CD14-positive monocyte (primary cell): ENCODE measurements around the gene LCE2A. TPM values are rescaled to one million over a fixed set of nuclear protein-coding genes. Genes with fewer than 3 reads are reported as not detected.

Source experiments
- DNase-seq, 3 donors: peaks; one replicate each; pipeline ENCODE4 v3.0.0-alpha.2; 2011 to 2022
- H2AFZ ChIP-seq: 2 replicates; pipeline ENCODE4 v1.6.0; 2012; ENCODE audit warnings: mild to moderate bottlenecking, low read depth, low read length, inconsistent platforms; ENCODE audit not compliant: insufficient read depth, poor library complexity, severe bottlenecking
- H3K27ac ChIP-seq, 2 donors: 1 replicate in 1 of 2; 2 replicates in 1 of 2; pipeline ENCODE4 v1.5.1; 2012 to 2013; ENCODE audit warnings: low read length in 2 of 2, control low read depth in 1 of 2, inconsistent platforms in 1 of 2, low read depth in 1 of 2, mild to moderate bottlenecking in 1 of 2
- H3K27me3 ChIP-seq, 2 donors: one replicate each; pipeline versions ENCODE4 v1.6.0 to v1.6.1; 2011 to 2013; ENCODE audit warnings: low read length in 2 of 2; ENCODE audit not compliant: control insufficient read depth in 2 of 2, insufficient read depth in 2 of 2
- H3K36me3 ChIP-seq, 2 donors: replicated peaks in 1 of 2; 1 replicate in 1 of 2; 2 replicates in 1 of 2; pipeline versions ENCODE4 v1.5.1 to v1.6.1; 2012 to 2013; ENCODE audit warnings: low read length in 2 of 2, control low read depth in 1 of 2, inconsistent platforms in 1 of 2, mild to moderate bottlenecking in 1 of 2; ENCODE audit not compliant: insufficient read depth in 2 of 2, control insufficient read depth in 1 of 2
- H3K4me1 ChIP-seq, 2 donors: 1 replicate in 1 of 2; 2 replicates in 1 of 2; pipeline versions ENCODE4 v1.5.1 to v1.6.1; 2012 to 2013; ENCODE audit warnings: low read length in 2 of 2, control low read depth in 1 of 2, inconsistent platforms in 1 of 2, mild to moderate bottlenecking in 1 of 2, moderate library complexity in 1 of 2; ENCODE audit not compliant: insufficient read depth in 2 of 2, control insufficient read depth in 1 of 2
- H3K4me2 ChIP-seq: replicated peaks from 2 replicates; pipeline ENCODE3; 2012; ENCODE audit warnings: low read length, moderate library complexity, mild to moderate bottlenecking; ENCODE audit not compliant: poor library complexity, severe bottlenecking; ENCODE audit errors: extremely low read depth
- H3K4me3 ChIP-seq, 3 experiments: fragments of 200-600 bp in 1 of 3; sonication (generic) in 1 of 3; replicated peaks in 1 of 3; 1 replicate in 2 of 3; 2 replicates in 1 of 3; pipeline ENCODE4 v1.5.1; 2011 to 2013; ENCODE audit warnings: low read length in 3 of 3, mild to moderate bottlenecking in 3 of 3, control low read depth in 2 of 3, low read depth in 2 of 3, inconsistent platforms in 1 of 3, moderate library complexity in 1 of 3
- H3K79me2 ChIP-seq: 2 replicates; pipeline ENCODE4 v1.6.0; 2012; ENCODE audit warnings: mild to moderate bottlenecking, control low read depth, inconsistent platforms, low read length, moderate library complexity; ENCODE audit not compliant: insufficient read depth
- H3K9ac ChIP-seq: 2 replicates; pipeline ENCODE4 v1.6.0; 2017; ENCODE audit warnings: low read length, mild to moderate bottlenecking; ENCODE audit not compliant: insufficient read depth, poor library complexity, severe bottlenecking
- H3K9me3 ChIP-seq, 2 donors: replicated peaks in 1 of 2; 1 replicate in 1 of 2; 2 replicates in 1 of 2; pipeline versions ENCODE4 v1.5.1 to v1.6.1; 2012 to 2013; ENCODE audit warnings: low read length in 2 of 2, control low read depth in 1 of 2; ENCODE audit not compliant: control insufficient read depth in 1 of 2, insufficient read depth in 1 of 2
- H4K20me1 ChIP-seq: 2 replicates; pipeline ENCODE4 v1.6.0; 2012; ENCODE audit warnings: mild to moderate bottlenecking, low read length, control low read depth, moderate library complexity; ENCODE audit not compliant: insufficient read depth
- H3K27ac Mint-ChIP-seq, 7 donors: one replicate each; pipeline ENCODE4 v1.8.0; 2020; ENCODE audit warnings: mild to moderate bottlenecking in 7 of 7, mixed read lengths in 7 of 7, moderate library complexity in 6 of 7, inconsistent platforms in 2 of 7
- H3K27me3 Mint-ChIP-seq, 3 donors: one replicate each; pipeline ENCODE4 v1.8.0; 2021 to 2022; ENCODE audit warnings: low read depth in 3 of 3, mild to moderate bottlenecking in 3 of 3, mixed read lengths in 3 of 3, moderate library complexity in 3 of 3, inconsistent platforms in 1 of 3
- H3K36me3 Mint-ChIP-seq, 2 donors: one replicate each; pipeline ENCODE4 v1.8.0; 2020; ENCODE audit warnings: mixed read lengths in 2 of 2, inconsistent platforms in 1 of 2, mild to moderate bottlenecking in 1 of 2
- H3K4me1 Mint-ChIP-seq: one replicate; pipeline ENCODE4 v1.8.0; 2020; ENCODE audit warnings: mild to moderate bottlenecking, mixed read lengths
- H3K4me3 Mint-ChIP-seq, 2 donors: one replicate each; pipeline ENCODE4 v1.8.0; 2020; ENCODE audit warnings: mild to moderate bottlenecking in 2 of 2, mixed read lengths in 2 of 2, moderate library complexity in 1 of 2
- H3K9me3 Mint-ChIP-seq, 7 donors: one replicate each; pipeline ENCODE4 v1.8.0; 2020 to 2022; ENCODE audit warnings: mixed read lengths in 7 of 7, mild to moderate bottlenecking in 6 of 7, moderate library complexity in 6 of 7, inconsistent platforms in 2 of 7
- whole genome bisulfite sequencing: methylation state at CpG from one replicate; pipeline ENCODE4 v1.1.5; 2013; ENCODE audit warnings: missing lambda C conversion rate; ENCODE audit not compliant: insufficient coverage; 5-methylcytosine and 5-hydroxymethylcytosine counted together
- intact Hi-C, 2 donors: fragments of 100-400 bp; cut with micrococcal nuclease; formaldehyde crosslinking; loops; one replicate each; pipeline versions ENCODE4 v1.15.0 to v1.15.1; 2023
- polyA plus RNA-seq, 3 donors: library from polyadenylated mRNA; depleted of rRNA in 1 of 3; unstranded in 2 of 3; stranded (reverse) in 1 of 3; fragments of 300-500 nt in 2 of 3; fragments of >200 nt in 1 of 3; fragmentation: Illumina TruSeq in 2 of 3; gene quantifications; 1 replicate in 2 of 3; 2 replicates in 1 of 3; pipeline ENCODE4 v1.2.3, GENCODE V29; 2012 to 2021
- TF ChIP-seq, protein P1 (sequence below): fragments of 200-600 bp; IDR thresholded peaks from one replicate; pipeline ENCODE4 v1.8.0; 2022; ENCODE audit warnings: antibody characterized with exemption, mild to moderate bottlenecking

Gene LCE2A
- polyA plus RNA-seq, 3 donors = not detected

- no peak for DNase-seq
- H3K79me2 ChIP-seq = no peaks in the 10 kb centered on the region
- H3K4me1 ChIP-seq = no peaks in the 10 kb centered on the region
- no peaks in the 10 kb centered on the region for H3K9me3 ChIP-seq
- Mint-ChIP-seq H3K4me3 (no peak overlapping the region), H3K27ac (no peak overlapping the region), H3K36me3 (no peaks in the 10 kb centered on the region), H3K27me3 (peaks cover 11 to 27% (median 17%) of the 10 kb centered on the region in 3 donors), H3K4me1 (peaks cover 2% of the 10 kb centered on the region), H3K9me3 (no peaks in the 10 kb centered on the region)
- no peak overlapping the region for H3K9ac ChIP-seq
- no peak overlapping the region for H3K4me2 ChIP-seq
- TF ChIP-seq, protein P1, sequence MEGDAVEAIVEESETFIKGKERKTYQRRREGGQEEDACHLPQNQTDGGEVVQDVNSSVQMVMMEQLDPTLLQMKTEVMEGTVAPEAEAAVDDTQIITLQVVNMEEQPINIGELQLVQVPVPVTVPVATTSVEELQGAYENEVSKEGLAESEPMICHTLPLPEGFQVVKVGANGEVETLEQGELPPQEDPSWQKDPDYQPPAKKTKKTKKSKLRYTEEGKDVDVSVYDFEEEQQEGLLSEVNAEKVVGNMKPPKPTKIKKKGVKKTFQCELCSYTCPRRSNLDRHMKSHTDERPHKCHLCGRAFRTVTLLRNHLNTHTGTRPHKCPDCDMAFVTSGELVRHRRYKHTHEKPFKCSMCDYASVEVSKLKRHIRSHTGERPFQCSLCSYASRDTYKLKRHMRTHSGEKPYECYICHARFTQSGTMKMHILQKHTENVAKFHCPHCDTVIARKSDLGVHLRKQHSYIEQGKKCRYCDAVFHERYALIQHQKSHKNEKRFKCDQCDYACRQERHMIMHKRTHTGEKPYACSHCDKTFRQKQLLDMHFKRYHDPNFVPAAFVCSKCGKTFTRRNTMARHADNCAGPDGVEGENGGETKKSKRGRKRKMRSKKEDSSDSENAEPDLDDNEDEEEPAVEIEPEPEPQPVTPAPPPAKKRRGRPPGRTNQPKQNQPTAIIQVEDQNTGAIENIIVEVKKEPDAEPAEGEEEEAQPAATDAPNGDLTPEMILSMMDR = no peak
- H3K4me3 ChIP-seq = no peak overlapping the region
- H3K27ac ChIP-seq = no peak overlapping the region
- H3K27me3 ChIP-seq = peaks cover 0 to 2% of the 10 kb centered on the region in 2 donors
- no peak overlapping the region for H2AFZ ChIP-seq
- intact Hi-C loops = no loop called here
- no peaks in the 10 kb centered on the region for H3K36me3 ChIP-seq
- no peaks in the 10 kb centered on the region for H4K20me1 ChIP-seq
Measured at GRCh38 chr1:152741656-152742055, 43.5 kb downstream of the LCE2A start.

- Mint-ChIP-seq H3K4me1 (peaks cover 2% of the 10 kb centered on the region), H3K4me3 (no peak overlapping the region), H3K9me3 (no peaks in the 10 kb centered on the region), H3K36me3 (no peaks in the 10 kb centered on the region), H3K27me3 (peaks cover 6 to 20% (median 11%) of the 10 kb centered on the region in 3 donors), H3K27ac (no peak overlapping the region)
- no peak overlapping the region for H3K4me2 ChIP-seq
- H3K27me3 ChIP-seq = peaks cover 0 to 2% of the 10 kb centered on the region in 2 donors
- H3K4me3 ChIP-seq = no peak overlapping the region
- H3K27ac ChIP-seq = no peak overlapping the region
- no peaks in the 10 kb centered on the region for H3K9me3 ChIP-seq
- TF ChIP-seq, protein P1 = no peak
- H2AFZ ChIP-seq = no peak overlapping the region
- intact Hi-C loops = no loop called here
- DNase-seq = no peak
- H3K36me3 ChIP-seq = no peaks in the 10 kb centered on the region
- H3K79me2 ChIP-seq = no peaks in the 10 kb centered on the region
- H3K4me1 ChIP-seq = no peaks in the 10 kb centered on the region
- H4K20me1 ChIP-seq = no peaks in the 10 kb centered on the region
- WGBS = no CpG with 5 or more reads among the region's 2 CpGs
- no peak overlapping the region for H3K9ac ChIP-seq
Measured at GRCh38 chr1:152743371-152744145, 45.4 kb downstream of the LCE2A start.
